CD4-positive, alpha-beta T cell treated with Interleukin-2 at 100 ng/mL for 4 hours (primary cell): ENCODE results near the gene ICAM4.
A peak's percentile ranks its signal among the peaks of the same experiment; 100 is the strongest.
"Not testable (repeated sequence)": the region's sequence is repeated elsewhere in the genome, so short reads cannot be mapped to it uniquely, and the experiment has no call there.

Experiments
- DNase-seq: peaks from one replicate; pipeline ENCODE4 v3.0.0-alpha.2; 2020; ENCODE audit warnings: low spot score

Gene ICAM4, protein sequence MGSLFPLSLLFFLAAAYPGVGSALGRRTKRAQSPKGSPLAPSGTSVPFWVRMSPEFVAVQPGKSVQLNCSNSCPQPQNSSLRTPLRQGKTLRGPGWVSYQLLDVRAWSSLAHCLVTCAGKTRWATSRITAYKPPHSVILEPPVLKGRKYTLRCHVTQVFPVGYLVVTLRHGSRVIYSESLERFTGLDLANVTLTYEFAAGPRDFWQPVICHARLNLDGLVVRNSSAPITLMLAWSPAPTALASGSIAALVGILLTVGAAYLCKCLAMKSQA

DNA sequence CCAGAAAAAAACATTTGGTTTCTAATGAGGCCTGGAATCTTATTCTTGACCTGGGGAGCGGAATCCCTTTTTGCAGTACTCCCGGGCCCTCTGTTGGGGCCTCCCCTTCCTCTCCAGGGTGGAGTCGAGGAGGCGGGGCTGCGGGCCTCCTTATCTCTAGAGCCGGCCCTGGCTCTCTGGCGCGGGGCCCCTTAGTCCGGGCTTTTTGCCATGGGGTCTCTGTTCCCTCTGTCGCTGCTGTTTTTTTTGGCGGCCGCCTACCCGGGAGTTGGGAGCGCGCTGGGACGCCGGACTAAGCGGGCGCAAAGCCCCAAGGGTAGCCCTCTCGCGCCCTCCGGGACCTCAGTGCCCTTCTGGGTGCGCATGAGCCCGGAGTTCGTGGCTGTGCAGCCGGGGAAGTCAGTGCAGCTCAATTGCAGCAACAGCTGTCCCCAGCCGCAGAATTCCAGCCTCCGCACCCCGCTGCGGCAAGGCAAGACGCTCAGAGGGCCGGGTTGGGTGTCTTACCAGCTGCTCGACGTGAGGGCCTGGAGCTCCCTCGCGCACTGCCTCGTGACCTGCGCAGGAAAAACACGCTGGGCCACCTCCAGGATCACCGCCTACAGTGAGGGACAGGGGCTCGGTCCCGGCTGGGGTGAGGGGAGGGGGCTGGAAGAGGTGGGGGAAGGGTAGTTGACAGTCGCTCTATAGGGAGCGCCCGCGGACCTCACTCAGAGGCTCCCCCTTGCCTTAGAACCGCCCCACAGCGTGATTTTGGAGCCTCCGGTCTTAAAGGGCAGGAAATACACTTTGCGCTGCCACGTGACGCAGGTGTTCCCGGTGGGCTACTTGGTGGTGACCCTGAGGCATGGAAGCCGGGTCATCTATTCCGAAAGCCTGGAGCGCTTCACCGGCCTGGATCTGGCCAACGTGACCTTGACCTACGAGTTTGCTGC is at the start of gene ICAM4:
Gene ICAM4 (plus strand): TSS at position 153 of the 935 bp plus-strand sequence. CDS start 58 bp downstream, at position 211.
- no peak for DNase-seq

DNA sequence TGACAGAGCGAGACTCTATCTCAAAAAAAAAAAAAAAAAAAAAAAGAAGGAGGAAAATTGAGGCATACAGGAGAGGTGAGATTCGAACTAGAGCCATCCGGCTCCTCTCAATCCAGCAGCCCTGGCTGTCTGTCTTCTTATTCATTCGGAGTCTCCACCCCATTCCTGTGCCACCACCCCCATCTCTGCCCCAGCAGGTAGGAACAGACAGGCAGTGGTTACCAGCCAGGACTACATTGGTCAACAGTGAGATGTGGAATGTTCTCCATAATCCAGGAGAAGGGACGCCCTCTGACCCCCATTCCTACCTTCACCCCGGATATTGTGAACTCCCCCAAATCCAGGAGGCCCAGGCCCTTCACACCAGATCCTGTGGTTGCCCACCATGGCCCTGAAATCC is 49.1 kb upstream of the ICAM4 start:
- DNase-seq = no peak

DNA sequence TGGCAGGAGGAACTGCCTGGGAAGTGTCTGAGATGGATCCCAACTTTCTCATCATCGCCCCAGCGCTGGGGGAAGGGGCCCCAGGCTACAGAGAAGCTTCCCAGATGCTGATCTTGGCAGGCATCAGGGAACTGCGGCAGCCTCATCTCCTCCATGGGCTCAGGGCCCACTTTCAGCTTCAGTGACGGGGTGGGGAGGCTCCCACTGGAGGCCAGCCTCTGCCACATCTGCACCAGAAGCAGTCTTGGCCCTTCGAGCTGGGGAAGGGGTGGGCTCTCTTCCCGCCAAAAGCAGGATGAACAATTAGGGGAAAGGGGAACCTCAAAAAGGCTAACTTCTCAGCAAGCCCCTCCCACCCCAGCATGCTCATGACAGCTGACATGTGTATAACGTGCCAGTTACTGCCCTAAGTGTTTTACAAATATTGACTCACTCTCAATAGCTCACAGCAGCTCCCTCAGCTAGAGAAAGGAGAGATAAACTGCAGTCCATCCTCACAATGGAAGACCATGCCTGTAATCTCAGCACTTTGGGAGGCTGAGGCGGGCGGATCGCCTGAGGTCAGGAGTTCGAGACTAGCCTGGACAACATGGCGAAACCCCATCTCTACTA is 48.5 kb upstream of the ICAM4 start:
- DNase-seq = no peak

DNA sequence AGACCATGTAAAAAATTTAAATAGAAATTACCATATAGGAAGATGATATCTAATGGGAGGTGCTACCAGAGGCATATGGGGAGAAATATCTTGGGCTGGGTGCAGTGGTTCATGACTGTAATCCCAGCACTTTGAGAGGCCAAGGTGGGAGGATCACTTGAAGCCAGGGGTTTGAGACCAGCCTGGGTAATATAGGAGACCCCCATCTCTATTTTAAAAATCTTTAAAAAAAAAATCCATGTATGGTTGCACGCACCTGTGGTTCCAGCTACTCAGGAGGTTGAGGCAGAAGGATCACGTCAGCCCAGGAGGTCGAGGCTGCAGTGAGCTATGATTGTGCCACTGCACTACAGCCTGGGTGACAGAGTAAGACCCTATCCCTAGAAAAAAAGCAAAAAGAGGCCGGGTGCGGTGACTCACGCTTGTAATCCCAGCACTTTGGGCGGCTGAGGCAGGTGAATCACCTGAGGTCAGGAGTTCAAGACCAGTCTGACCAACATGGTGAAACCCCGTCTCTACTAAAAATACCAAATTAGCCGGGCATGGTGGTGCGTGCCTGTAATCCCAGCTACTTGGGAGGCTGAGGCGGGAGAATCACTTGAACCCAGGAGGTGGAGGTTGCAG is 44.8 kb upstream of the ICAM4 start:
- DNase-seq = not testable (repeated sequence)

DNA sequence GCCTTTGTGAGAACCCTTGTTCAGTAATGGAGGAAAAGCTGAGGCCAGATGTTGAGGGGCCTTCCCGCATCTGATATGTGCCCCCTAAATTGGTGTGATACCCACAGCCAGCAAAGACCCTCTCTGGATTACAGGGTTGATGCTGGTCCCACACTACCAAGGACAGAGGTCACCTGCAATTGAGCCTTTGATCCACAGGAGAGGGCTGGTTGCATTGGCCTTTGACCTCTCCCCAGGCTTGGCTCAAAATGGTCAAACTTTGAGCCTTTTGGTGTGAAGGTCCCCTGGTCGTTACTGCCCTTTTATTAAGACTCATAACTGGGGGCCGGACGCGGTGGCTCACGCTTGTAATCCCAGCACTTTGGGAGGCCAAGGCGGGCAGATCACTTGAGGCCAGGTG is 43.1 kb upstream of the ICAM4 start:
- DNase-seq = no peak

DNA sequence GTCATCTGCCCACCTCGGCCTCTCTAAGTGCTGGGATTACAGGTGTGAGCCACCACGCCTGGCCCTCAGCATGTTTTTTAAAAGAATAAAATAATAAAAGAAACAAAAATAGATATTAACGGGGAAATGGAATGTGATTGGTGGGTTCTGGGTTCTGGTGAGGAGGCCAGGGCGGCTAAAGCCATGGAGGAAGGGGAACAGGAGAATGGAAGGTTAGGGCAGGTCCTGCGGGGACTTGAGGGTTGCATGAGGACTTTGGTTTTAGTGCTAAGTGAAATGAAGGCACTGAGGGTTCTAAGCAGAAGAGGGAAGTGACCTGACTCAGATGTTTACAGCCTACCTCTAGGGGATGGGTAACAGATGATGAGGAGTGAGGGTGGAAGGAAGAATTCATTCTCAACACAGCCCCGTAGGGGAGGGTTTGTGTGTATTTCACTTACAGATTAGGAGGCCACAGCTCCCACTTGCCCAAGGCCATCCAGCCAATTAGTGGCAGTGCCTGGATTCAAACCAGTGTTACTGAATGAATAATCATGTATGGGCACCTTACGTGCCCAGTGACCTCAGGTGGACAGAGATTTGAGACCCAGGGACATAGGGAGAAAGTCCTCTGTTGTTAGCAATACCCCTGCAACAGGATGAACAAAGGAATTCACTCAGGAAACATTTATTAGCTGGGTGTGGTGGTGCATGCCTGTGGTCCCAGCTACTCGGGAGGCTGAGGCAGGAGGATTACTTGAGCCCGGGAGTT is 41.4 kb upstream of the ICAM4 start:
- DNase-seq = no peak

DNA sequence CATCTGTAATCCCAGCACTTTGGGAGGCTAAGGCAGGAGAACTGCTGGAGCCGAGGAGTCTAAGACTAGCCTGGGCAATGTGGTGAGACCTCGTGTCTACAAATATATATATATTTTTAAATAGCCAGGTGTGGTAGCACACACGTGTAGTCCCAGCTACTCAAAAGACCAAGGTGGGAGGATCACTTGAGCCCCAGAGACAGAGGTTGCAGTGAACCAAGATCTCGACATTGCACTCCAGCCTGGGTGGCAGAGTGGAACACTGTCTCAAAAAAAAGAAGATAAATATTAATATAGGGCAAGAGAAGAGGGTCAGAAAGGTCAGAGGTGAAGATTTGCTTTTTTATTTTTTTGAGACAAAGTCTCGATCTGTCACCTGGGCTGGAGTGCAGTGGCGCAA is 40.2 kb upstream of the ICAM4 start:
- DNase-seq = no peak

DNA sequence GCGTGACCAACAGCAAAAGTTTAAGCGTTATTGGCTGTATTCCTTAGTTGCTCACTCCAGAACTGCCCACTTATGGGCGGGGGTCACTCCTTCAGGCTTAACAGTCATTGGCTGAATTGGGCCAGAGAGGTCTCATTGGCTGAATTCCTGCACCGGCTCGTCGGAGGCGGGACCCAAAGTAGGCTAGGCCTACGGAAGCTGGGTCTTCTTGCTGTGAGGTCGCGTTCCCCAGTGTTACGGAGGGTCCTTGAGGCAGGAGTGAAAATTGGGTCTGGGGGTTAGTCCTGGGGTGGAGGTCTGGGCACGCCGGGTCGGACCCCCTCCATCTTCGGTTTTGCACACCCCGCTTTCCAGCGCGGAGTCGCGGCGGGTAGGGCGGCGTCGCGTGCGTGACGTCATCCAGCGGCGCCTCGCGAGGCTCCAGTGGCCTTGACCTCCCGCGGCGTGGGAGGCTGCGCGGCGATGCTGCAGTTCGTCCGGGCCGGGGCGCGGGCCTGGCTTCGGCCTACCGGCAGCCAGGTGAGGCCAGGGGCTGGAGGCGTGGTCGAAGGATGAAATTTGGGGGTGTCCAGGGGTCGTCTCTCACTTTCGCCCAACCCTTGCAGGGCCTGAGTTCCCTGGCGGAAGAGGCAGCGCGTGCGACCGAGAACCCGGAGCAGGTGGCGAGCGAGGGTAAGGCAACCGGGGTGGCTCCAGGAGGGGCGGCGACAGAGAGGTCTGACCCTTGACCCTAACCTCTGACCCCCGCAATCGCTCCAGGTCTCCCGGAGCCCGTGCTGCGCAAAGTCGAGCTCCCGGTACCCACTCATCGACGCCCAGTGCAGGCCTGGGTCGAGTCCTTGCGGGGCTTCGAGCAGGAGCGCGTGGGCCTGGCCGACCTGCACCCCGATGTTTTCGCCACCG is 34.7 kb upstream of the ICAM4 start, which contains the start of gene MRPL4:
Gene MRPL4 (plus strand): TSS at position 423 of the 903 bp plus-strand sequence. CDS start 40 bp downstream, at position 463.
- peak; percentile 98 for DNase-seq

DNA sequence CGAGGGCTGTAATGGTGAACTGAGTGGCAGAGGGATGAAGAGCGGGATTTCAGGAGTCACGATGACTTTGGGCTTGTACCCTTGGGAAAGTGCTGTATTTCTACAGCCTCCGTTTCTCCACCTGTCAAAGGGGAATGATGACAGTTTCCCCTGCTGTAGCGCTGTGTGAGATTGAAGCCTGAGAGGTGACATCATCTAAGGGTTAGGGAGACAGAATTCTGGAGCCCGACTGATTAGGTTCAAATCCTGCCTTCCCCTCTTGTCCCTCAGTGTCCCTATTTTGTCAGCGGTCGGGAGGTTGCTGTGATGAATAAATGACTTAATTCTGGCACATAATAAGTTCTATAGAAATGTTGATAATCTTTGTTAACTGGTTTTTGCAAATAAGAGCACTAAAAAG is 34.0 kb upstream of the ICAM4 start:
- DNase-seq = no peak

DNA sequence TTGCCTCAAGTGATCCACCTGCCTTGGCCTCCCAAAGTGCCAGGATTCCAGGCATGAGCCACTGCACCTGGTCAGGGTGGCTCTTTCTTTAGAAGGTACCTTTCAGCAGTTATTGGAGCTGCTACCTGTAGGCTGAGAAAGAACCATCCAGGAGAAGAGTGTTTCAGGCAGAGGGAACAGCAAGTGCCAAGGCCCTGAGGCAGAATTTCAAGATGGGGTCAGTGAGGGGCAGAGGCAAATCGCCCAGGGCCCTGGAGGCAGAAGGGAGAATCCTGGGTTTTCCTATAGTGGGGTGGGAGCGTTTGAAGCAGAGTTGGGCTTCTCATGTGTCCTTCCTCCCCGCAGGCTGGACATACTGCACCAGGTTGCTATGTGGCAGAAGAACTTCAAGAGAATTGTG is 32.5 kb upstream of the ICAM4 start:
- DNase-seq = no peak

DNA sequence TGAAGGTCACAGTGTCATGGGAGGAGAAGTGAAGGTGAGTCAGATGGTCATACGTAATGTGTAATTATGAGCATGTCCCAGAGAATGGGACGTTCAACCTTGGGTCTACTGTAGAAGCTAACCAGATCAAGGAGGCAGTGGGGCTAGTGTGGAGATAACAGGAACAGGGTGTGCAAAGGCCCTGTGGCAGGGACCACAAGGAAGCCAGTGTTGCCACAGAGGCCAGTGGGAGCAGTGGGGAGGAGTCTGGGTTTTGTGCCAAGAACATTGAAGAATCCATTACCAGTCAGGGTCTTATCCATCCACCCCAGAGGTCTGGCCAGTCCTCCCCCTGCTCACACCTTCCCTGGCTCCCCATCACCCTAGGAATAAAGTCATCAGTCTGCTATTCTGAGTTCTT is 31.4 kb upstream of the ICAM4 start:
- DNase-seq = no peak

DNA sequence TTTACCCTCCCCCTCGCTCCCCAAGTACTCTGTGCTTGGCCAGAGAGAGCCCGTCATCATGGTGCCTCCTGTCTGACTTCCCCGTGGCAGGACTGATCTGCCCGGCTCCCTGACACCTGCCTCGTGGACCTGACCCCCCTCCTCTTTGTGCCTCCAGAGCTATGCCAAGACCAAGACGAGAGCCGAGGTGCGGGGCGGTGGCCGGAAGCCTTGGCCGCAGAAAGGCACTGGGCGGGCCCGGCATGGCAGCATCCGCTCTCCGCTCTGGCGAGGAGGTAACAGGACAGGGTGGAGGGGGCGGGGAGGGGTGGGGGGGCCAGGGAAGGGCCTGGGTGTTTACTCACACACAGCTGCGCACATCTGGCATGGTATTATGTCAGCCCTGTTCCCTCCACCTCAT is 30.2 kb upstream of the ICAM4 start:
- no peak for DNase-seq

DNA sequence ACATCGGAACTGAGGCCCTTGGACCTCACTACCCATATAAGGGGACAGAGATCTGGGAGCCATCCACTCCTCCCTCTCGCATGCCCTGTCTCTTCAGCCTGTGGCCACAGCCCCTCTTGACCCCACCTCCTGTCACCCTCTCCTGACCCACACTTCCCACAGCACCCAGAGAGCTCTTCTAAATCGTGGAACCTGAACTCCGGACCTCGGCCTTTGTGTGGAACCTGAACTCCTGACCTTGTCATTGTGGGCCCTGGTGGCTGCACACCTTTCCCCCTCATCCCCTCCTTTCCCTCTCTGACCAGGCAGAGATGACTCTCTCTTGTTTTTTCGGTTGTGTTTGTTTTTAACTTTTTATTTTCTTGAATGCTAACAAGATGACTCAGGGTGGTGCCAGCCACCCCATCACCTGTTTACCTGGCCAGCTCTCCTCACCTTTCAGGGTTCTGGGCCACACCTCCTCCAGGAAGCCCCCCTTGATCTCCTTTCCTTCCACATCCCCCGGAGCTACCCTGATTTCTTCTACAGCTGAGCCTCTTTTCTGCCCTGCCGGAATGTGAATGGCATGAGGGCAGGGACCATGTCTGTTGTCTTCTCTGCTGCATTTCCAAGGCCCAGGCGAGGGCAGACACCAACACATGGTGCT is 29.7 kb upstream of the ICAM4 start:
- no peak for DNase-seq

DNA sequence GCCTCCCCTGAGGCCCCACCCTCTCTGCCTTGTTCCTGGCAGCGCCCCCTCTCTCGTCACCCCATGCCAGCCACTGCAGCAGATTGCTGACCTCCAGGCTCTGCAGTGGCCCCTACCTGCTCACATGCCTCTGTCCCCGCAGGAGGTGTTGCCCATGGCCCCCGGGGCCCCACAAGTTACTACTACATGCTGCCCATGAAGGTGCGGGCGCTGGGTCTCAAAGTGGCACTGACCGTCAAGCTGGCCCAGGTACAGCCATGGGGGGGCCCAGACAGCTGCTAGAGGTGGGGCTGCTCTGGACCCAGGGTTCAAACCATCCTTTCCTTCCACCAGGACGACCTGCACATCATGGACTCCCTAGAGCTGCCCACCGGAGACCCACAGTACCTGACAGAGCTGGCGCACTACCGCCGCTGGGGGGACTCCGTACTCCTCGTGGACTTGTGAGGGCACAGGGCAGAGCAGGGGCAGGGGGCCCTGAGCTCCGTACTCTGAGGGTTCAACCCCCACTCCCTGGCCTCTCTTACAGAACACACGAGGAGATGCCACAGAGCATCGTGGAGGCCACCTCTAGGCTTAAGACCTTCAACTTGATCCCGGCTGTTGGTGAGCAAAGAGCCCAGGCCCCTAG is 28.6 kb upstream of the ICAM4 start:
- DNase-seq = no peak

DNA sequence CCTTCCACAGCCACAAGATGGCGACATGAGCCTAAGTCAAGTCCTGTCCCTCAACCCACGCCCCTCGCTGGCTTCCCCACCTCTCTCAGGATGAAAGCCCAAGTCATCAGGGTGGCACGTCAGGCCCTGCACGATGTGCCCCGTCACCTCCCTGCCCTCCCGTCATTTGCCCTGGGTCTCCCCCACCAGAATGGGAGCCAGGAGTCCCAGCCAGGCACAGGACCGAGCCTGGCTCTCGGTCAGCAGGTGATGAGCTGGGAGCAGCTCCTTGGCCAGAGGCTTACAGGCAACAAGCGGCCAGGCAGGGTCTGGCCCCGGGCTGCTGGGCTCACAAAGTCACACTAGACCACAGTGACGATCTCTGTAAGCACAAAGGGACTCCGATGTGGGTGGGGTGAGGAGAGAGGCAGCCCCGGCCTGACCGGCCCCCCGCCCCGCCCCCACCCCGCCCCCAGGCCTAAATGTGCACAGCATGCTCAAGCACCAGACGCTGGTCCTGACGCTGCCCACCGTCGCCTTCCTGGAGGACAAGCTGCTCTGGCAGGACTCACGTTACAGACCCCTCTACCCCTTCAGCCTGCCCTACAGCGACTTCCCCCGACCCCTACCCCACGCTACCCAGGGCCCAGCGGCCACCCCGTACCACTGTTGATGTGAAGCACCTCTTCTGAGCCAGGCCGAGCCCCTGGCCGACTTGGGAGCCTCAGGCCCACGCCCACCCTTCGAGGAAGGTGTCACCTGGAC is 27.4 kb upstream of the ICAM4 start:
- peak; percentile 92 for DNase-seq

DNA sequence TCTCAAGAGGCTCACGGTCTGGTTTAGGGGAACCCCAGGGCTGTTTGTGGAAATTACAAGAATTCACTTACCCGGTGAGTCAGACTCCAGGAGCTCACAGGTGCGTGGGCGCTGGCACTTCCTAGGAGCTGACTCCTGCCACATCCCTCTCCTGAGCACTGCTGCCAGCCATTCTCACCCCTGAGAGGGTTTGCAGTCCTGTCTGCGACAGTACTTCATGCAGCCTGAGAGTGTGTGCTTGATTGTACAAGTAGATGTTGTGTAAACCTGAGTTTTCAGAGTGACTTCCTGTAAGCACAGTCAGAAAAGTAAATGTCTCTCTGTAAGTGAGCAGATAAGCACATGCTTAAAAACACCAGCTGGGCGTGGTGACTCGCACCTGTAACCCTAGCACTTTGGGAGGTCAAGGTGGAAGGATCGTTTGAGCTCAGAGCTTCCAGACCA is 26.6 kb upstream of the ICAM4 start:
- peak; percentile 68 for DNase-seq

DNA sequence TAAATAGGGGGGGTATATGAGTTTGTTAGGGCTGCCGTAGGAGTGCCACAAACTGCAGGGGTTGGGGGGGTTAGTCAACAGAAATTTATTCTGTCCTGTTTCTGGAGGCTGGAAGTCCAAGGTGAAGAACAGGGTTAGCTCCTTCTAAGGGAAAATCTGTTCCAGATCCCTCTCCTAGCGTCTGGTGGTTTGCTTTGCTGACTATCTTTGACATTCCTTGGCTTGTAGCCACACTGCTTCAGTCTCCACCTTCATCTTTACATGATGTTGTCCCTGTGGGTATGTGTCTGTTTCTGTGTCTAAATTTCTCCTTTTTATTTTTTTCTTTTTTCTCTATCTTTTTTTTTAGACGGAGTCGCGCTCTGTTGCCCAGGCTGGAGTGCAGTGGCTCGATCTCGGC is 24.0 kb upstream of the ICAM4 start:
- DNase-seq = no peak

DNA sequence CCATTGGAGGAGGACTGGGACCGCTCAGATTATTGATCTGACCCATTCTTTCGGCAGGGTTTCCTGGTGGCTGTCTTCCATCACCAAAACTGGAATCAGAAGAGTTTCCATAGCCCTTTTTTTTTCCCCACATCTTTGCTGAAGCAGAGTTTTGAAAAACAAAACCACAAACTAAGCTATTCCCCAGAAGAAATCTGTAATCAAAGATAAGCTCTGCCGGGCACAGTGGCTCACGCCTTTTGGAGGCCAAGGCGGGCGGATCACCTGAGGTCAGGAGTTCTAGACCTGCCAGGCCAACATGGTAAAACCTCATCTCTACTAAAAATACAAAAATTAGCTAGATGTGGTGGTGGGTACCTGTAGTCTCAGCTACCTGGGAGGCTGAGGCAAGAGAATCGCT is 20.0 kb upstream of the ICAM4 start:
- DNase-seq = no peak

DNA sequence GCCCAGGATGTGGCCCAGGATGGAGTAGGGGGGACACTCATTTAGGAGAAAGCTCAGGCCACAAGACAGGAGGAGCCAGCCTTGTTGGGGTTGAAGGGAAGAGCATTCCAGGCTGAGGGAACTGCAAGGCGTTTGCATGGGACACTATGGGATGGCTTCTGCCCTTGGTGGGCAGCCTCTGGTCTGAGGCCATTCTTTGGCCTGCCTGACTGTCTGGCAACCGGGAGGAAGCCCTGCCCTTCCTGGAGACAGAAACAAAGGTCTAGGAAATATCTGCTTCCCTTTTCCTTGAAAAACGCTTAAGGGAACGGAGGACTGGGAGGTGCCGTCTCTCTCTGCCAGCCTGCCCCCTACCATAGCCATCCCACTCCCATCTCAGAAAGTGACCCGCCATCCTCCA is 18.7 kb upstream of the ICAM4 start:
- no peak for DNase-seq
